Upper lobe of left lung (tissue), 6 donors: ENCODE results near the gene RAD21L1. TPM values are rescaled to one million over a fixed set of nuclear protein-coding genes. Genes with fewer than 3 reads are reported as not detected.

Source experiments
- ATAC-seq, 2 donors: fragments of 200-7000 bp; cut with Tn5 transposase; one replicate each; pipeline ENCODE4 v1.9.1; 2022; ENCODE audit warnings: mild to moderate bottlenecking in 2 of 2, moderate library complexity in 2 of 2; ENCODE audit not compliant: low FRiP score in 2 of 2
- DNase-seq, 2 donors: peaks; one replicate each; pipeline ENCODE4 v3.0.0-alpha.2; 2019 to 2020
- H3K27ac ChIP-seq, 4 donors: fragments of 200-600 bp; sonication (generic); one replicate each; pipeline ENCODE4 v1.5.1; 2016 to 2019
- H3K27me3 ChIP-seq, 4 donors: fragments of 200-600 bp; sonication (generic); one replicate each; pipeline ENCODE4 v1.5.1; 2017 to 2019
- H3K36me3 ChIP-seq, 4 donors: fragments of 200-600 bp; sonication (generic); one replicate each; pipeline ENCODE4 v1.5.1; 2016 to 2019
- H3K4me1 ChIP-seq, 4 donors: fragments of 200-600 bp; sonication (generic); one replicate each; pipeline ENCODE4 v1.5.1; 2018 to 2019
- H3K4me3 ChIP-seq, 4 donors: fragments of 200-600 bp; sonication (generic); one replicate each; pipeline ENCODE4 v1.5.1; 2017 to 2019; ENCODE audit warnings: mild to moderate bottlenecking in 2 of 4, moderate library complexity in 1 of 4
- H3K9me3 ChIP-seq, 4 donors: fragments of 200-600 bp; sonication (generic); one replicate each; pipeline ENCODE4 v1.5.1; 2018 to 2019
- CTCF ChIP-seq, 6 experiments: fragments of 450-650 bp in 4 of 6; fragments of 200-600 bp in 2 of 6; sonication (generic) in 2 of 6; IDR thresholded peaks; one replicate each; pipeline ENCODE4 v1.5.1; 2016 to 2019; ENCODE audit warnings: antibody characterized with exemption in 6 of 6
- EP300 ChIP-seq, 4 donors: sonication (generic); formaldehyde crosslinking; IDR thresholded peaks; one replicate each; pipeline ENCODE4 v1.5.1; 2017; ENCODE audit warnings: antibody characterized with exemption in 4 of 4, control low read depth in 2 of 4
- POLR2A ChIP-seq, 4 donors: fragments of 450-650 bp; IDR thresholded peaks; one replicate each; pipeline ENCODE4 v1.5.1; 2016 to 2017; ENCODE audit warnings: antibody characterized with exemption in 4 of 4, mild to moderate bottlenecking in 2 of 4
- POLR2AphosphoS5 ChIP-seq, 2 donors: sonication (generic); formaldehyde crosslinking; IDR thresholded peaks; one replicate each; pipeline ENCODE4 v1.5.1; 2017; ENCODE audit warnings: antibody characterized with exemption in 2 of 2
- WGBS, 2 donors: methylation state at CpG; one replicate each; pipeline ENCODE4 v1.1.5; 2017 to 2018; 5-methylcytosine and 5-hydroxymethylcytosine counted together
- total RNA-seq, 6 donors: library from RNA; depleted of rRNA in 4 of 6; stranded (reverse); fragments of >200 nt in 4 of 6; gene quantifications; one replicate each; pipeline versions ENCODE4 v1.1.0 to v1.2.1, GENCODE V29; 2016 to 2021
- donor health status: DM: no; HTN: no; CAD: no; lungs with moderate emphysema.
- donor health status: DM: no; HTN: yes; CAD: no; lungs with severe emphysema.

RAD21L1 gene
- total RNA-seq, 6 donors from 2014 or later = not detected

DNA sequence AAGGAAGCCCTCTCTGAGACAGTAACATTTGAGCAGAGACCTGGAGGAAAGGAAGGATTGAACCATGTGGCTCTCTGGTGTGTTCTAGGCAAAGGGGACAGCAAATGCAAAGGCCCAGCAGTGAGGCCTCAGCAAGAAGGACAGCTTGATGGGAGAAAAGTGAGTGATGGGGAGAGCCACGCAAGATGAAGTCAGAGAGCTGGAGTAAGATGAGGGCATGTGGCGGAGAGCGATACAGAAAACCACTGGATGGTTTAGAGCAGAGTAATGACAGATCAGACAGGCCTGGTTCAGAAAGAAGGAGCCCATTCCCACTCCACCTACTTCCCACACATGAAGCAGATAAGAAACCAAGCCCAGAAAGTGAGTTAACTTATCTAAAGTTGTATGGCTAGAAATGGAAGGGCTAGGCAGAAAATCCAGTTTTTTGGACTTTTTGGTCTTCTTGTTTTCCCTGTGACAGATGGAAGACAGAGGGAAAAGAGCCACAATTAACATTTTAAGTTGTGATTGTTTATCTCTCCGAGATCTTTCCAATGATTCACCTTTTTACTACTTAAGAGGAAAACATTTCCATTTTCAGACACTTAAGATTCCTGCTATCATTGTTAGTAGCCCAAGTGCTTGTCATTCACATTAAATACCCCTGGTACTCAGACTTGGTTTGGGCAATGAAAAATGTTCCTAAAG, 39.5 kb downstream of the RAD21L1 start:
- H3K4me1 ChIP-seq = peaks cover 12 to 33% (median 14%) of the 10 kb centered on the region in 4 donors
- H3K27me3 ChIP-seq = no peaks in the 10 kb centered on the region
- ATAC-seq (no peak), DNase-seq (no peak)
- H3K27ac ChIP-seq = peak overlapping the region; percentile 10 to 80 (median 24)
- no peaks in the 10 kb centered on the region for H3K9me3 ChIP-seq
- peak overlapping the region in 3 of 4 donors; percentile 66 to 83 (median 67) for H3K4me3 ChIP-seq
- H3K36me3 ChIP-seq = no peaks in the 10 kb centered on the region
- TF ChIP-seq POLR2A (IDR thresholded peaks at IDR 0.05) (no peak), POLR2AphosphoS5 (IDR thresholded peaks at IDR 0.05) (no peak)
- WGBS, 2 donors = 88 to 94% methylated on average over 4 of the region's 4 CpGs

- no peak for DNase-seq
- H3K9me3 ChIP-seq = no peaks in the 10 kb centered on the region
- ATAC-seq = no peak
- peak overlapping the region; percentile 10 to 80 (median 24) for H3K27ac ChIP-seq
- H3K36me3 ChIP-seq = no peaks in the 10 kb centered on the region
- TF ChIP-seq CTCF (IDR thresholded peaks at IDR 0.05) = no peak
- TF ChIP-seq POLR2A (IDR thresholded peaks at IDR 0.05) = no peak
- no peak for TF ChIP-seq EP300 (IDR thresholded peaks at IDR 0.05)
- TF ChIP-seq POLR2AphosphoS5 (IDR thresholded peaks at IDR 0.05) = no peak
- H3K4me1 ChIP-seq = peaks cover 12 to 33% (median 14%) of the 10 kb centered on the region in 4 donors
- WGBS, 2 donors = 13 to 15% methylated on average over 9 to 10 of the region's 10 CpGs
- no peaks in the 10 kb centered on the region for H3K27me3 ChIP-seq
- H3K4me3 ChIP-seq = peak overlapping the region; percentile 66 to 83 (median 70)
Observed at GRCh38 chr20:1265916-1266166, 40.0 kb downstream of the RAD21L1 start.

DNA sequence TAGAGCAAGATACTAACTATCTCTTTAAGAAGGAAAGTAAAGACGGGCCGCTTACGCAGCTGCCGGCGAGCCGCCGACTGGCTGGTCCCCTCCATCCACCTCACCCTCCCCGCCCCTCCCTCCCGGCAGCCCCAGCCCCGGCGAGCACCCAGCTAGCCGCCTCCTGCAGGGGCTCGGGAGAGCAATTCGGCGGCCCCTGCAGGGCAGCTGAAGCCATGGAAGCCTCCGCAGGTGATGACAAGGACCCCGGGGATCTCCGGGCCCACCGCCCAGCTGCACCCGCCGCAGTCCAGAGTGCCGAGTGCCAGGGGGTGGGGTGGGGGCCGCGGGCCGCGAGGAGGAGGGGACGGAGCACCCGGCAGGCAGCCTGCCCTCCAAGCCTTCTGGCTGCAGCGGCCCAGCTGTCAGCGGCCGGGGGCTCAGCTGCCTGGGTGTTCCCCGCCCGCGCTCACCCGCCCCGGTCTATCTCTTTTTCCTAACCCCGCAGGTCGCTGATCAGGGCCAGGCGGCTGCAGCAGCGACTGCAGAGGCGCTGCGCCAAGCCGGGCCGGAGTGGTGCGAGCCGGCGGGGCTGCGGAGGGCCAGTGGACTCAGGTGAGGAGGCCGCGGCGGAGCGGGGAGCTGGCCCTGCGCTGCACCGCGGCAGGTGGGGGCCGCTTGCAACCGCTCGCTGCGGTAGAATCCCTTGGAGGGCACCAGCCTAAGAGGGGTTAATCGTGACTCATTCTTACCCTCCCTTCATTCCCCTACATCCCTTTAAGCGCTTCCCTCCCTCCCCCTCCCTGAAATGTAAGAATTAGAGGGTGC, 40.5 kb downstream of the RAD21L1 start, which contains the start of gene SNPH:
Gene SNPH (plus strand): TSS at position 128 of the 807 bp plus-strand sequence. CDS start 29,946 bp downstream, outside the sequence.
- ATAC-seq = peak; percentile 69 to 96
- Histone ChIP-seq H3K4me3 (peak within 1 kb of the TSS; percentile 66 to 83 (median 70)), H3K9me3 (no peaks in the 10 kb centered on the region), H3K27ac (peak within 1 kb of the TSS; percentile 10 to 80 (median 24)), H3K27me3 (no peaks in the 10 kb centered on the region), H3K4me1 (peaks cover 12 to 33% (median 14%) of the 10 kb centered on the region in 4 donors), H3K36me3 (no peaks in the 10 kb centered on the region)
- 1% methylated on average over 48 to 53 of the region's 61 CpGs for WGBS, 2 donors
- peak in 1 of 2 donors; percentile 20 for TF ChIP-seq POLR2AphosphoS5 (IDR thresholded peaks at IDR 0.05)
- no peak for TF ChIP-seq POLR2A (IDR thresholded peaks at IDR 0.05)
- DNase-seq = peak; percentile 72 to 93

- Histone ChIP-seq H3K36me3 (no peaks in the 10 kb centered on the region), H3K27me3 (no peaks in the 10 kb centered on the region), H3K9me3 (no peaks in the 10 kb centered on the region), H3K27ac (peak overlapping the region in 1 of 4 donors; percentile 10), H3K4me3 (peak overlapping the region in 3 of 4 donors; percentile 66 to 83 (median 67)), H3K4me1 (peaks cover 12 to 33% (median 14%) of the 10 kb centered on the region in 4 donors)
- 76 to 80% methylated on average over 8 of the region's 8 CpGs for WGBS, 2 donors
- DNase-seq (no peak), ATAC-seq (no peak)
- no peak for TF ChIP-seq POLR2A (IDR thresholded peaks at IDR 0.05)
- no peak for TF ChIP-seq POLR2AphosphoS5 (IDR thresholded peaks at IDR 0.05)
- TF ChIP-seq EP300 (IDR thresholded peaks at IDR 0.05) = no peak
- no peak for TF ChIP-seq CTCF (IDR thresholded peaks at IDR 0.05)
Observed at GRCh38 chr20:1267161-1267560, 41.3 kb downstream of the RAD21L1 start.

DNA sequence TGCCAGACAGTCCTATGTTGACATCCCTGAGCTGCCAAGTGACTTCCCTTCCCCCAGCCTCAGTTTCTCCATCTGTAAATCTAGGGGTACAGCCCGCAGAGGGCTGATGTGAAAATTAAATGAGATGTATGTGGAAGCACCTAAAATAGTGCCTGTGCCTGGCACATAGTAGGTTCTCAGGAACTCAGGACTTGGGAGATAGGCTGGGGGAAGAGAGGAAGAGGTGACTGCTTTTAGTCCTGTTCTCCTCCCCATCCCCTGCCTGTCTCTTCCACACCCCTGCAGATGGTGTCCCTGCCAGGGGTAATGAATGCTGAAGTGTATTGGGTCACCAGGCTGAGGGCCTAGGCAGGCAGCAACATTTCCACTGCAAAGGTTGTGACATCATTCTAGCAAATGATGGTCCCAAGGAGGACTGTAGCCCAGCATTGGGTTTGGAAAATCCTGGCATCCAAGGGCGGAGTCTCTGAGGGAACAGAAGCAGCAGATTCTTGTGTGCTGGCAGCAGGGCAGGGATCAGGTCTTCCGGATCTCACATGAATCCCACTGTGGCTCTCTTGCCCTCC, 42.0 kb downstream of the RAD21L1 start:
- Histone ChIP-seq H3K4me1 (peaks cover 12 to 33% (median 14%) of the 10 kb centered on the region in 4 donors), H3K4me3 (no peak overlapping the region), H3K27me3 (no peaks in the 10 kb centered on the region), H3K27ac (no peak overlapping the region), H3K36me3 (no peaks in the 10 kb centered on the region), H3K9me3 (no peaks in the 10 kb centered on the region)
- WGBS, 2 donors = 97 to 100% methylated on average over 3 of the region's 3 CpGs
- ATAC-seq = no peak
- TF ChIP-seq CTCF (IDR thresholded peaks at IDR 0.05) (no peak), POLR2AphosphoS5 (IDR thresholded peaks at IDR 0.05) (no peak), POLR2A (IDR thresholded peaks at IDR 0.05) (no peak), EP300 (IDR thresholded peaks at IDR 0.05) (no peak)
- DNase-seq = no peak
